Breast epithelium (tissue), 3 donors: ENCODE measurements around the gene SPN.

ENCODE experiments used
- POLR2A ChIP-seq: fragments of 450-650 bp; IDR thresholded peaks from one replicate; pipeline ENCODE4 v1.6.1; 2016; ENCODE audit warnings: antibody characterized with exemption, mild to moderate bottlenecking, moderate library complexity
- POLR2AphosphoS5 ChIP-seq, 3 donors: sonication (generic); formaldehyde crosslinking; IDR thresholded peaks; one replicate each; pipeline ENCODE4 v1.6.1; 2017; ENCODE audit warnings: antibody characterized with exemption in 3 of 3
- TF ChIP-seq, protein P1 (sequence below), 3 donors: fragments of 450-650 bp; IDR thresholded peaks; one replicate each; pipeline ENCODE4 v1.5.1; 2016 to 2017; ENCODE audit warnings: antibody characterized with exemption in 3 of 3, mild to moderate bottlenecking in 3 of 3, moderate library complexity in 3 of 3

GRCh38 chr16:29646947-29647346, 16.1 kb upstream of the SPN start:
- TF ChIP-seq, protein P1, sequence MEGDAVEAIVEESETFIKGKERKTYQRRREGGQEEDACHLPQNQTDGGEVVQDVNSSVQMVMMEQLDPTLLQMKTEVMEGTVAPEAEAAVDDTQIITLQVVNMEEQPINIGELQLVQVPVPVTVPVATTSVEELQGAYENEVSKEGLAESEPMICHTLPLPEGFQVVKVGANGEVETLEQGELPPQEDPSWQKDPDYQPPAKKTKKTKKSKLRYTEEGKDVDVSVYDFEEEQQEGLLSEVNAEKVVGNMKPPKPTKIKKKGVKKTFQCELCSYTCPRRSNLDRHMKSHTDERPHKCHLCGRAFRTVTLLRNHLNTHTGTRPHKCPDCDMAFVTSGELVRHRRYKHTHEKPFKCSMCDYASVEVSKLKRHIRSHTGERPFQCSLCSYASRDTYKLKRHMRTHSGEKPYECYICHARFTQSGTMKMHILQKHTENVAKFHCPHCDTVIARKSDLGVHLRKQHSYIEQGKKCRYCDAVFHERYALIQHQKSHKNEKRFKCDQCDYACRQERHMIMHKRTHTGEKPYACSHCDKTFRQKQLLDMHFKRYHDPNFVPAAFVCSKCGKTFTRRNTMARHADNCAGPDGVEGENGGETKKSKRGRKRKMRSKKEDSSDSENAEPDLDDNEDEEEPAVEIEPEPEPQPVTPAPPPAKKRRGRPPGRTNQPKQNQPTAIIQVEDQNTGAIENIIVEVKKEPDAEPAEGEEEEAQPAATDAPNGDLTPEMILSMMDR (IDR thresholded peaks at IDR 0.05) = no peak
- TF ChIP-seq POLR2AphosphoS5 (IDR thresholded peaks at IDR 0.05) = no peak
- no peak for TF ChIP-seq POLR2A
